OCI-LY1 (cell line): ENCODE measurements around the gene CAB39.

Source experiments
- H2AFZ ChIP-seq: fragments of 200-600 bp; sonication (generic), shearing (Covaris generic); 2 replicates; pipeline ENCODE4 v1.6.0; 2014; ENCODE audit warnings: antibody characterized with exemption, mild to moderate bottlenecking, low read length
- H3F3A ChIP-seq: fragments of 200-600 bp; sonication (generic), shearing (Covaris generic); 2 replicates; pipeline ENCODE4 v1.6.0; 2014; ENCODE audit warnings: mild to moderate bottlenecking, antibody characterized with exemption, low read length, moderate library complexity; ENCODE audit not compliant: insufficient read depth
- H3K27ac ChIP-seq: fragments of 200-600 bp; sonication (generic); 2 replicates; pipeline ENCODE4 v1.5.1; 2014; ENCODE audit warnings: low read length, mixed run types, mild to moderate bottlenecking, low read depth; ENCODE audit not compliant: poor library complexity, severe bottlenecking
- H3K27me3 ChIP-seq: fragments of 200-600 bp; sonication (generic); 2 replicates; pipeline ENCODE4 v1.6.0; 2014; ENCODE audit warnings: antibody characterized with exemption, mild to moderate bottlenecking, low read length, moderate library complexity; ENCODE audit not compliant: insufficient read depth
- H3K36me3 ChIP-seq: fragments of 200-600 bp; sonication (generic); 2 replicates; pipeline ENCODE4 v1.6.1; 2014; ENCODE audit warnings: mild to moderate bottlenecking, antibody characterized with exemption, low read length, moderate library complexity, mixed read lengths; ENCODE audit not compliant: insufficient read depth
- H3K4me1 ChIP-seq: fragments of 200-600 bp; sonication (generic); 2 replicates; pipeline ENCODE4 v1.5.1; 2014; ENCODE audit warnings: mild to moderate bottlenecking, low read length, moderate library complexity; ENCODE audit not compliant: insufficient read depth, severe bottlenecking
- H3K4me2 ChIP-seq: fragments of 200-600 bp; sonication (generic), shearing (Covaris generic); 2 replicates; pipeline ENCODE4 v1.6.1; 2014; ENCODE audit warnings: low read length
- H3K4me3 ChIP-seq: fragments of 200-600 bp; sonication (generic); 2 replicates; pipeline ENCODE4 v1.5.1; 2014; ENCODE audit warnings: low read length, low read depth, mild to moderate bottlenecking, mixed read lengths; ENCODE audit not compliant: poor library complexity, severe bottlenecking
- H3K79me2 ChIP-seq: fragments of 200-600 bp; shearing (Covaris generic); 2 replicates; pipeline ENCODE4 v1.6.1; 2016; ENCODE audit warnings: mixed run types, low read length, mixed read lengths; ENCODE audit not compliant: insufficient read depth
- H3K9ac ChIP-seq: fragments of 200-600 bp; sonication (generic), shearing (Covaris generic); 2 replicates; pipeline ENCODE4 v1.6.1; 2014; ENCODE audit warnings: mild to moderate bottlenecking, low read length, mixed read lengths
- H3K9me2 ChIP-seq: fragments of 200-600 bp; sonication (generic), shearing (Covaris generic); 2 replicates; pipeline ENCODE4 v1.6.1; 2014; ENCODE audit warnings: low read depth, mild to moderate bottlenecking, low read length, mixed read lengths
- H3K9me3 ChIP-seq: fragments of 200-600 bp; shearing (Covaris generic); 2 replicates; pipeline ENCODE4 v1.6.1; 2014; ENCODE audit warnings: low read length, mixed read lengths
- H4K20me1 ChIP-seq: fragments of 200-600 bp; sonication (generic), shearing (Covaris generic); 2 replicates; pipeline ENCODE4 v1.6.0; 2016; ENCODE audit warnings: mild to moderate bottlenecking, low read length; ENCODE audit not compliant: insufficient read depth
- EZH2 ChIP-seq: fragments of 200-600 bp; sonication (generic), shearing (Covaris generic); IDR thresholded peaks from 2 replicates; pipeline ENCODE4 v1.8.0; 2017; ENCODE audit warnings: borderline replicate concordance, mixed run types, mild to moderate bottlenecking, antibody characterized with exemption, low read length, moderate library complexity, mixed read lengths
- TF ChIP-seq, protein P1 (sequence below): fragments of 200-600 bp; sonication (generic), shearing (Covaris generic); IDR thresholded peaks from 2 replicates; pipeline ENCODE4 v1.5.1; 2017; ENCODE audit warnings: mild to moderate bottlenecking, antibody characterized with exemption, low read length, moderate library complexity, mixed read lengths

The CAB39 gene

GRCh38 chr2:230732914-230733401 is 20.3 kb downstream of the CAB39 start:
- no peaks in the 10 kb centered on the region for H3K27me3 ChIP-seq
- H3K9me2 ChIP-seq, result no peaks in the 10 kb centered on the region
- H2AFZ ChIP-seq, result no peak overlapping the region
- peaks cover 27% of the 10 kb centered on the region for H3K4me1 ChIP-seq
- H3K9ac ChIP-seq, result no peak overlapping the region
- TF ChIP-seq EZH2, result no peak
- TF ChIP-seq, protein P1, sequence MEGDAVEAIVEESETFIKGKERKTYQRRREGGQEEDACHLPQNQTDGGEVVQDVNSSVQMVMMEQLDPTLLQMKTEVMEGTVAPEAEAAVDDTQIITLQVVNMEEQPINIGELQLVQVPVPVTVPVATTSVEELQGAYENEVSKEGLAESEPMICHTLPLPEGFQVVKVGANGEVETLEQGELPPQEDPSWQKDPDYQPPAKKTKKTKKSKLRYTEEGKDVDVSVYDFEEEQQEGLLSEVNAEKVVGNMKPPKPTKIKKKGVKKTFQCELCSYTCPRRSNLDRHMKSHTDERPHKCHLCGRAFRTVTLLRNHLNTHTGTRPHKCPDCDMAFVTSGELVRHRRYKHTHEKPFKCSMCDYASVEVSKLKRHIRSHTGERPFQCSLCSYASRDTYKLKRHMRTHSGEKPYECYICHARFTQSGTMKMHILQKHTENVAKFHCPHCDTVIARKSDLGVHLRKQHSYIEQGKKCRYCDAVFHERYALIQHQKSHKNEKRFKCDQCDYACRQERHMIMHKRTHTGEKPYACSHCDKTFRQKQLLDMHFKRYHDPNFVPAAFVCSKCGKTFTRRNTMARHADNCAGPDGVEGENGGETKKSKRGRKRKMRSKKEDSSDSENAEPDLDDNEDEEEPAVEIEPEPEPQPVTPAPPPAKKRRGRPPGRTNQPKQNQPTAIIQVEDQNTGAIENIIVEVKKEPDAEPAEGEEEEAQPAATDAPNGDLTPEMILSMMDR, result no peak
- no peak overlapping the region for H3K27ac ChIP-seq
- H3K36me3 ChIP-seq, result peaks cover 5% of the 10 kb centered on the region; the same call in 1 of the 2 replicates
- H4K20me1 ChIP-seq, result no peaks in the 10 kb centered on the region
- no peak overlapping the region for H3K4me2 ChIP-seq
- peaks cover 77% of the 10 kb centered on the region for H3K79me2 ChIP-seq
- no peak overlapping the region for H3K4me3 ChIP-seq
- no peaks in the 10 kb centered on the region for H3F3A ChIP-seq
- H3K9me3 ChIP-seq, result no peaks in the 10 kb centered on the region

- no peak overlapping the region for H3K27ac ChIP-seq
- H3K4me3 ChIP-seq, result no peak overlapping the region
- peaks cover 38% of the 10 kb centered on the region for H3K4me1 ChIP-seq
- no peaks in the 10 kb centered on the region for H3F3A ChIP-seq
- no peaks in the 10 kb centered on the region for H3K27me3 ChIP-seq
- H2AFZ ChIP-seq, result no peak overlapping the region
- H4K20me1 ChIP-seq, result no peaks in the 10 kb centered on the region
- H3K9me3 ChIP-seq, result no peaks in the 10 kb centered on the region
- no peak overlapping the region for H3K4me2 ChIP-seq
- H3K36me3 ChIP-seq, result peaks cover 1% of the 10 kb centered on the region; the same call in 1 of the 2 replicates
- peaks cover 88% of the 10 kb centered on the region for H3K79me2 ChIP-seq
- TF ChIP-seq EZH2, result no peak
- TF ChIP-seq, protein P1, result no peak
- no peaks in the 10 kb centered on the region for H3K9me2 ChIP-seq
- H3K9ac ChIP-seq, result no peak overlapping the region
Measured at GRCh38 chr2:230734247-230735175, 21.9 kb downstream of the CAB39 start.

- peaks cover 14% of the 10 kb centered on the region; the same call in 1 of the 2 replicates for H3K36me3 ChIP-seq
- no peak for TF ChIP-seq EZH2
- TF ChIP-seq, protein P1, result no peak
- H3K27me3 ChIP-seq, result no peaks in the 10 kb centered on the region
- no peaks in the 10 kb centered on the region for H3K9me3 ChIP-seq
- H3K4me3 ChIP-seq, result no peak overlapping the region
- H2AFZ ChIP-seq, result no peak overlapping the region
- H3K79me2 ChIP-seq, result peaks cover 89% of the 10 kb centered on the region
- H3F3A ChIP-seq, result no peaks in the 10 kb centered on the region
- peak overlapping the region; percentile 69 for H3K27ac ChIP-seq
- no peaks in the 10 kb centered on the region for H4K20me1 ChIP-seq
- H3K4me1 ChIP-seq, result peaks cover 38% of the 10 kb centered on the region
- H3K9ac ChIP-seq, result no peak overlapping the region; the same call in 1 of the 2 replicates
- H3K4me2 ChIP-seq, result peak overlapping the region; percentile 40; the same call in 1 of the 2 replicates
- no peaks in the 10 kb centered on the region for H3K9me2 ChIP-seq
Measured at GRCh38 chr2:230735884-230736283, 23.2 kb downstream of the CAB39 start.
